GM10248 (cell line): ENCODE data around the gene ALDH5A1.

Experiments used
- CTCF ChIA-PET: fragments of 300-600 bp; sonication (Branson Sonifier 250); formaldehyde crosslinking; extraction: SDS; loops from one replicate; lab custom pipeline; 2021; ENCODE audit warnings: antibody characterized with exemption; lab: Yijun Ruan, JAX
- POLR2A ChIA-PET: fragments of 350-650 bp; sonication (Branson Sonifier 250); formaldehyde crosslinking; extraction: SDS; loops from one replicate; lab custom pipeline; 2020; ENCODE audit warnings: antibody characterized with exemption; lab: Yijun Ruan, JAX
- DNase-seq: peaks from one replicate; pipeline ENCODE4 v3.0.0; 2012; ENCODE audit errors: extremely low spot score
- TF ChIP-seq, protein P1 (sequence below): IDR thresholded peaks from 2 replicates; pipeline ENCODE4 v1.5.1; 2012; ENCODE audit warnings: mild to moderate bottlenecking, low read depth; ENCODE audit errors: extremely low read depth, missing control alignments, control extremely low read depth

Gene ALDH5A1

DNA sequence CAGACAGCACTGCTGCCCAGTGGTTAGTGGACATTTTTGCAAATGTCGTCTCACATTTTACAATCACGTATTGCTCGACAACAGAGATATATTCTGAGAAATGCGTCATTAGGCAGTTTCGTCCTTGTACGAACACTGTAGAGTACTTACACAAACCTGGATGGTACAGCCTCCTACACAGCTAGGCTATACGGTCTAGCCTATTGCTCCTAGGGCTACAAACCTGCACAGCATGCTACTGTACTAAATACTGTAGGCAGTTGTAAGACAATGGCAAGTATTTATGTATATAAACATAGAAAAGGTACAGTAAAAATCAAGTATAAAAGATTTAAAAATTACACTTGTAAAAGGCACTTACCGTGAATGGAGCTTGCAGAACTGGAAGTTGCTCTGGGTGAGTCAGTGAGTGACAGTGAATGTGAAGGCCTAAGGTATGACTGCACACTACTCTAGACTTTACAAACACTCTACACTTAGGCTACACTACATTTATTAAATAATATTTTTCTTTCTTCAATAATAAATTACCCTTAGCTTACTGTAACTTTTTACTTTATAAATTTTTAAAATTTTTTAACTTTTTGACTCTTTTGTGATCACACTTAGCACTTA lies 43.1 kb downstream of the ALDH5A1 start:
- DNase-seq: no peak
- POLR2A ChIA-PET: no interaction called here
- CTCF ChIA-PET: interaction anchor here (1.1 to 2.7 kb wide), 4 partner anchors 9 to 47 kb away, joined by 3 to 18 read pairs (median 4); no protein-coding TSS in a partner anchor
- TF ChIP-seq, protein P1, sequence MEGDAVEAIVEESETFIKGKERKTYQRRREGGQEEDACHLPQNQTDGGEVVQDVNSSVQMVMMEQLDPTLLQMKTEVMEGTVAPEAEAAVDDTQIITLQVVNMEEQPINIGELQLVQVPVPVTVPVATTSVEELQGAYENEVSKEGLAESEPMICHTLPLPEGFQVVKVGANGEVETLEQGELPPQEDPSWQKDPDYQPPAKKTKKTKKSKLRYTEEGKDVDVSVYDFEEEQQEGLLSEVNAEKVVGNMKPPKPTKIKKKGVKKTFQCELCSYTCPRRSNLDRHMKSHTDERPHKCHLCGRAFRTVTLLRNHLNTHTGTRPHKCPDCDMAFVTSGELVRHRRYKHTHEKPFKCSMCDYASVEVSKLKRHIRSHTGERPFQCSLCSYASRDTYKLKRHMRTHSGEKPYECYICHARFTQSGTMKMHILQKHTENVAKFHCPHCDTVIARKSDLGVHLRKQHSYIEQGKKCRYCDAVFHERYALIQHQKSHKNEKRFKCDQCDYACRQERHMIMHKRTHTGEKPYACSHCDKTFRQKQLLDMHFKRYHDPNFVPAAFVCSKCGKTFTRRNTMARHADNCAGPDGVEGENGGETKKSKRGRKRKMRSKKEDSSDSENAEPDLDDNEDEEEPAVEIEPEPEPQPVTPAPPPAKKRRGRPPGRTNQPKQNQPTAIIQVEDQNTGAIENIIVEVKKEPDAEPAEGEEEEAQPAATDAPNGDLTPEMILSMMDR: no peak

DNA sequence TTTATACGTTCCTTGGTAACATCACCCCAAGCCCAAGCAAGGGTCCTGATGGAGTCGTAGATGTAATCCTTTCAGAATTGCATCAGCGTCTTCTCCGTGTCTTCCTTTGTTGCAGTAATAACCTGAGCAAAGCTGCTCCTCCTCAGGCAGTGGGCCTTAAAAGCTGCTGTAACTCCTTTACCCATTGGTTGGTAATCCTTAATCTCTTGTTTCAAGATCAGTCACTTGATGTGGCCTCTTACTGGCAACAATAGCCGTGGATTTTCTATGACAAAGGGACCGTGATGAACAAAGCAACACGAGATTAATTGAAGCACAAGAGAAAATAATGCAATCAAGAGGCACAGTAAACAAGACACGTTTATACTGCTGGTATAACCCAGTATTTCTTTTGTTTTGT lies 44.6 kb downstream of the ALDH5A1 start:
- ChIA-PET CTCF (interaction anchor here (1.3 to 2.7 kb wide), 3 partner anchors 15 to 42 kb away, joined by 7 to 18 read pairs (median 7); no protein-coding TSS in a partner anchor), POLR2A (no interaction called here)
- DNase-seq: no peak
- TF ChIP-seq, protein P1: no peak

DNA sequence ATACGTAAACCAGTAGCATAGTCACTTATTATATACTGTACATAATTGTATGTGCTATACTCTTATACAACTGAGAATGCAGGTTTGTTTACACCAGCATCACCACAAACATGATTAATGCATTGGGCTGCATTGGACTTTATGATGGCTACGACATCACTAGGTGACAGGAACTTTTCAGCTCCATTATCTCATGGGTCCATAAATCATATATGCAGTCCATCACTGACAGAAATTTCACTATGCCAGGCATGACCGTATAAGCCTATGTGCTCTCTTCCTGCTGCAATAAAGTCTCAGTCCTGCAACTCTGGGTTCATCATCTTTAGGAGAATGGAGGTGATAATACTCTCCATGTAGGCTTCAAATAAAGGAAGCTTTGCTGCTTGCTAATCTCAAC lies 45.4 kb downstream of the ALDH5A1 start:
- CTCF ChIA-PET: interaction anchor here (1.2 to 2.7 kb wide), 3 partner anchors 10 to 41 kb away, joined by 4 to 18 read pairs (median 7); no protein-coding TSS in a partner anchor
- DNase-seq: no peak

DNA sequence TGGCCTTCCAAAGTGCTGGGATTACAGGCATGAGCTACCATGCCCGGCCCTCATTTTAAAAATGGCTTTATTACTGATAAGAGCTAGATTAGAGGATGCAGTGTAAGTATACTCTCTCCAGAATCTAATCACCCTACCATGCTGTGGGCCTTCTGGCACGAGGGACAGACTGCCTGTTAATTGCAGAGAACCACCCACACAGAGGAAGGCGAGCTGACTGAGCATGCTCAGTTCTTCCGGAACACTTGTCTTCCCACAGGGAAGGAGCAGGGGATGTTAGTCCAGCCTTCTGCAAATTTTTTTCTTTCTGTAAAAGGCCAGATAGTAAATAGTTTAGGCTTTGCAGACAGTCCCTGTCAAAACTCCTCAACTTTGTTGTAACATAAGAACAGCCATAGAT lies 48.9 kb downstream of the ALDH5A1 start:
- ChIA-PET POLR2A (no interaction called here), CTCF (interaction anchor here (1.2 to 2.7 kb wide), 4 partner anchors 10 to 37 kb away, joined by 3 to 12 read pairs (median 4); no protein-coding TSS in a partner anchor)
- TF ChIP-seq, protein P1: no peak
- no peak for DNase-seq

More for the DNA sequence above, 45.4 kb downstream of the ALDH5A1 start:
- POLR2A ChIA-PET: no interaction called here
- TF ChIP-seq, protein P1: no peak

DNA sequence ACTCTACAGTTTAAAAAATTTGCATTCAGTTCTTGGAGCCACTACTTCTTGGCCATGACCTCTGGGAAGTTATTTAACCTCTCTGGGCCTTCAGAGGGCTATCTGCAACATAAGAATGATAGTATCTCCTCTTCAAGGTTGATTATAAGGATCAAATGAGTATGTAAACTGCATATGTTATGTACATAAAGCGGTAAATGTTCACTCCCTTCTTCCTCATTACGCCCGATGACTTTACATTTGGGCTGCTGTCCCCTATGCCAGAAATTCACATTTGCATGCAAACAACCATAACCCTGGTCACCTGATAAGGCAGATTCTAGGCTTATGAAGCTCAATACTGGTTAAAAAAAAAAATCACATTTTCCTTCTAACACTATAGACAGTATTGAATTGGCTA lies 50.4 kb downstream of the ALDH5A1 start:
- POLR2A ChIA-PET: no interaction called here
- no peak for DNase-seq
- TF ChIP-seq, protein P1: no peak
- CTCF ChIA-PET: no interaction called here

DNA sequence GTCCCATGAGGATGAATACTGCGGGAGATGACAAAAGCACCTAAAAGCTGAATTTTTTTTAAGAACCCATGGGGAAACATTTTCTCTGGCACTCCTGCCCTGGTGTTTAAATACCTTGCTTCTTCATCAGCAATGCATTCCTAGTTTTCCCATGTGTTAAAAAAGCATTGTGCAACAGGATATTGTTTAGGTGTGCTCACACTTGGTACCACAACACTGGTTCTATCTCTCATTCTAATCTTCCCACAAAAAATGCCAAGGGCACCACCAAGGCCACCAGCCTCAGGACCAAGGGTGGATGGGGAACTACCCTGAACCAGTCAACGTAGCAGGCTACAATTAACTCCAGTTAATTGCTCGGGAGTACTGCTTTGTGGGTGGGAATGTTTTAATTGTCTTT lies 50.9 kb downstream of the ALDH5A1 start:
- no peak for DNase-seq
- TF ChIP-seq, protein P1: no peak
- ChIA-PET POLR2A (no interaction called here), CTCF (interaction anchor here (1.0 to 1.6 kb wide), 2 partner anchors 9 to 38 kb away, joined by 3 to 4 read pairs; no protein-coding TSS in a partner anchor)
